IMR-90 (cell line): ENCODE results near the gene ZNF134.

ENCODE experiments used
- CHD1 ChIP-seq: IDR thresholded peaks from 2 replicates; pipeline ENCODE4 v1.6.1; 2012; ENCODE audit warnings: low read depth, low read length, improper control_type of control experiment
- POLR2A ChIP-seq: IDR thresholded peaks from 2 replicates; pipeline ENCODE4 v1.6.1; 2012; ENCODE audit warnings: mild to moderate bottlenecking, low read depth, low read length
- TF ChIP-seq, protein P1 (sequence below): conservative IDR thresholded peaks from 2 replicates; pipeline ENCODE4 v1.5.1; 2012; ENCODE audit warnings: mild to moderate bottlenecking, low read depth, low read length, improper control_type of control experiment

DNA sequence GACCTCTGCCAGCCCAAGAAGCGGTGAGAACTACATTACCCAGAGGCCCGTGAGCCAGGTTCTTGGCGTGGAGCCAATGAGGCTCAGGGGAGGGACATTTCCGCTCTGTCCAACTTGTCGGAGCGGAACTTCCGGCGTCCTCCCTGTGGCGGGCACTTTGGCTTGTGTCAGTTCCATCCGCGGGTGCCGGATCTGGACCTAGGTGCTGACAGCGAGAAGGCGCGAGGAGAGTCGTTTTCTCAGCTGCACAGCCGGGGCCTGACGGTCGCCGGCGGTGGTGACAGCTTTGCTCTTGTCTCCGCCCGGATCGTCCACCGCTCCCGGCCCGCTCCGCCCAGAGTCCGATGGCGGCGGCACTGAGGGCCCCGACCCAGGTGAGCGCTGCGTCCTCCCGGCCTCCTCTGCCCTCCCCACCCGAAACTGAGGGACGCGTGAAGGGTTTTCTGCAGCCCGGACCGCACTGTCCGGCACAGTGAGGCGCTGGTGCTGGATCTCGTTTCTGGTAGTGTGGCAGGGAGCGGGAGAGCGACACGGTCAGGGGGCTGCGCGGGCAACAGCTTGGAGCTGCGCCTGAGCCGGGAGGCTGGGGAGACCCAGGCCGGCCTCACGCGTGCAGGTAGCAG, 14.2 kb upstream of the ZNF134 start, which contains the start of gene ZNF530:
- TF ChIP-seq POLR2A, result no peak
- TF ChIP-seq, protein P1, sequence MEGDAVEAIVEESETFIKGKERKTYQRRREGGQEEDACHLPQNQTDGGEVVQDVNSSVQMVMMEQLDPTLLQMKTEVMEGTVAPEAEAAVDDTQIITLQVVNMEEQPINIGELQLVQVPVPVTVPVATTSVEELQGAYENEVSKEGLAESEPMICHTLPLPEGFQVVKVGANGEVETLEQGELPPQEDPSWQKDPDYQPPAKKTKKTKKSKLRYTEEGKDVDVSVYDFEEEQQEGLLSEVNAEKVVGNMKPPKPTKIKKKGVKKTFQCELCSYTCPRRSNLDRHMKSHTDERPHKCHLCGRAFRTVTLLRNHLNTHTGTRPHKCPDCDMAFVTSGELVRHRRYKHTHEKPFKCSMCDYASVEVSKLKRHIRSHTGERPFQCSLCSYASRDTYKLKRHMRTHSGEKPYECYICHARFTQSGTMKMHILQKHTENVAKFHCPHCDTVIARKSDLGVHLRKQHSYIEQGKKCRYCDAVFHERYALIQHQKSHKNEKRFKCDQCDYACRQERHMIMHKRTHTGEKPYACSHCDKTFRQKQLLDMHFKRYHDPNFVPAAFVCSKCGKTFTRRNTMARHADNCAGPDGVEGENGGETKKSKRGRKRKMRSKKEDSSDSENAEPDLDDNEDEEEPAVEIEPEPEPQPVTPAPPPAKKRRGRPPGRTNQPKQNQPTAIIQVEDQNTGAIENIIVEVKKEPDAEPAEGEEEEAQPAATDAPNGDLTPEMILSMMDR, result no peak
- no peak for TF ChIP-seq CHD1
